ENCODE data around the gene TMEM109.

DNA sequence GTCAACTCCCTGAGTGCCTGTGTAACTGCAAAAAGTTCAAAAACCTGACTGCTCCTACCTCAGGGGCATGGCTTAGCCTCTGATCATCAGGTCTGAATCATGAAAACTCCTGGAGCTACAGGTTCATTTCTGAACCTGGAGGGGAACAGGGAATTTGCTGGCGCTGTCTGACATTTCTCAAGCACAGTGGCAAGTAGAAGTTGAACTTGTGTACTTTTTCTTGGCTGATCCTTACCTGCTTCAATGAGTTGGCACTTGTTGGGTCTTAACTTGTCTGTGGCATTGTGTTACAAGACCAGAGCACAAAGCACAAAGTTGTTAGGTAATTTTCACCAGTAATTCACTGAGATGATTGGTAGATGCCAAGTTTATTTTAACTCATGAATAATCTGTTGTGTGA lies 3.3 kb downstream of the TMEM109 start:
- TF ChIP-seq POLR2A (IDR thresholded peaks at IDR 0.05), result no peak
- TF ChIP-seq, protein P1, sequence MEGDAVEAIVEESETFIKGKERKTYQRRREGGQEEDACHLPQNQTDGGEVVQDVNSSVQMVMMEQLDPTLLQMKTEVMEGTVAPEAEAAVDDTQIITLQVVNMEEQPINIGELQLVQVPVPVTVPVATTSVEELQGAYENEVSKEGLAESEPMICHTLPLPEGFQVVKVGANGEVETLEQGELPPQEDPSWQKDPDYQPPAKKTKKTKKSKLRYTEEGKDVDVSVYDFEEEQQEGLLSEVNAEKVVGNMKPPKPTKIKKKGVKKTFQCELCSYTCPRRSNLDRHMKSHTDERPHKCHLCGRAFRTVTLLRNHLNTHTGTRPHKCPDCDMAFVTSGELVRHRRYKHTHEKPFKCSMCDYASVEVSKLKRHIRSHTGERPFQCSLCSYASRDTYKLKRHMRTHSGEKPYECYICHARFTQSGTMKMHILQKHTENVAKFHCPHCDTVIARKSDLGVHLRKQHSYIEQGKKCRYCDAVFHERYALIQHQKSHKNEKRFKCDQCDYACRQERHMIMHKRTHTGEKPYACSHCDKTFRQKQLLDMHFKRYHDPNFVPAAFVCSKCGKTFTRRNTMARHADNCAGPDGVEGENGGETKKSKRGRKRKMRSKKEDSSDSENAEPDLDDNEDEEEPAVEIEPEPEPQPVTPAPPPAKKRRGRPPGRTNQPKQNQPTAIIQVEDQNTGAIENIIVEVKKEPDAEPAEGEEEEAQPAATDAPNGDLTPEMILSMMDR (IDR thresholded peaks at IDR 0.05), result no peak

Data from thyroid gland (tissue), 4 donors.